K562 (cell line): ENCODE measurements around the gene KMT5C. TPM values are rescaled to one million over a fixed set of nuclear protein-coding genes. Genes with fewer than 3 reads are reported as not detected.

ENCODE experiments used
- CEBPB ChIP-seq: fragments of 450-650 bp; IDR thresholded peaks from 2 replicates; pipeline ENCODE4 v1.6.1; 2016; ENCODE audit warnings: missing genetic modification characterization, missing compliant biosample characterization
- CLOCK ChIP-seq: fragments of 250-450 bp; sonication (Bioruptor Pico); IDR thresholded peaks from 2 replicates; pipeline ENCODE4 v1.4.0; 2020; ENCODE audit warnings: mild to moderate bottlenecking, moderate library complexity, borderline replicate concordance
- E2F8 ChIP-seq: fragments of 450-650 bp; IDR thresholded peaks from 2 replicates; pipeline ENCODE4 v1.7.1; 2018; ENCODE audit warnings: mild to moderate bottlenecking, low read depth; ENCODE audit not compliant: partially characterized antibody
- KAT8 ChIP-seq: fragments of 450-650 bp; IDR thresholded peaks from 2 replicates; pipeline ENCODE4 v1.6.1; 2016; ENCODE audit warnings: low read depth, mild to moderate bottlenecking
- L3MBTL2 ChIP-seq: fragments of 450-650 bp; IDR thresholded peaks from 2 replicates; pipeline ENCODE4 v1.6.1; 2016; ENCODE audit warnings: mild to moderate bottlenecking, moderate library complexity
- MCM5 ChIP-seq: fragments of 450-650 bp; IDR thresholded peaks from 2 replicates; pipeline ENCODE4 v1.6.1; 2016; ENCODE audit warnings: low read depth
- MYBL2 ChIP-seq, 2 experiments: fragments of 450-650 bp in 1 of 2; sonication (generic) in 1 of 2; formaldehyde crosslinking in 1 of 2; IDR thresholded peaks; 2 replicates each; pipeline versions ENCODE4 v1.6.1 to v1.8.1; 2017 to 2022; ENCODE audit warnings: borderline replicate concordance in 1 of 2, inconsistent platforms in 1 of 2, low read depth in 1 of 2, mild to moderate bottlenecking in 1 of 2, missing genetic modification reagents in 1 of 2, moderate library complexity in 1 of 2
- MYC ChIP-seq, 2 experiments: fragments of 250-450 bp in 1 of 2; sonication (Bioruptor Pico) in 1 of 2; IDR thresholded peaks; 2 replicates each; pipeline versions ENCODE4 v1.5.1 to v1.6.1; 2012 to 2021; ENCODE audit warnings: low read depth in 2 of 2, borderline replicate concordance in 1 of 2, improper control_type of control experiment in 1 of 2, low read length in 1 of 2, mild to moderate bottlenecking in 1 of 2, moderate library complexity in 1 of 2
- NR2C2 ChIP-seq, 2 experiments: fragments of 200-800 bp in 1 of 2; sonication (Bioruptor generic) in 1 of 2; sonication (generic) in 1 of 2; formaldehyde crosslinking in 1 of 2; IDR thresholded peaks; 2 replicates each; pipeline versions ENCODE4 v1.6.1 to v1.8.0; 2016 to 2022; ENCODE audit warnings: mild to moderate bottlenecking in 1 of 2, missing compliant biosample characterization in 1 of 2, missing genetic modification characterization in 1 of 2, missing genetic modification reagents in 1 of 2
- PML ChIP-seq: IDR thresholded peaks from 2 replicates; pipeline ENCODE4 v1.6.1; 2012; ENCODE audit warnings: low read length, inconsistent platforms
- PRDM10 ChIP-seq: fragments of 450-650 bp; IDR thresholded peaks from 2 replicates; pipeline ENCODE4 v1.6.1; 2018; ENCODE audit not compliant: partially characterized antibody
- RHOXF2B ChIP-seq: fragments of 250-450 bp; sonication (Bioruptor Pico); conservative IDR thresholded peaks from 2 replicates; pipeline ENCODE4 v1.5.1; 2021
- STAG1 ChIP-seq: sonication (generic); formaldehyde crosslinking; IDR thresholded peaks from 2 replicates; pipeline ENCODE4 v1.5.0; 2020; ENCODE audit warnings: missing genetic modification reagents, borderline replicate concordance
- STAT5B ChIP-seq: fragments of 250-450 bp; sonication (Bioruptor Pico); IDR thresholded peaks from 2 replicates; pipeline ENCODE4 v1.8.0; 2021; ENCODE audit warnings: mild to moderate bottlenecking, inconsistent platforms
- TCFL5 ChIP-seq: fragments of 250-450 bp; sonication (Bioruptor Pico); conservative IDR thresholded peaks from 2 replicates; pipeline ENCODE4 v1.6.1; 2021; ENCODE audit warnings: mild to moderate bottlenecking, moderate library complexity, matching md5 sums
- WHSC1 ChIP-seq: IDR thresholded peaks from one replicate; pipeline ENCODE4 v1.6.1; 2012; ENCODE audit warnings: low read length, control low read depth, inconsistent platforms
- ZNF696 ChIP-seq: fragments of 250-450 bp; sonication (Bioruptor Pico); conservative IDR thresholded peaks from 2 replicates; pipeline ENCODE4 v1.4.0; 2020; ENCODE audit warnings: mild to moderate bottlenecking, moderate library complexity
- polyA plus RNA-seq, 8 experiments: library from polyadenylated mRNA; depleted of rRNA in 4 of 8; stranded (reverse) in 5 of 8; unstranded in 3 of 8; fragments of >200 nt; fragmentation: Nextera tagmentation in 2 of 8; fragmentation: Illumina TruSeq in 1 of 8; extraction: Ambion mirVana in 2 of 8; extraction: Trizol in 1 of 8; gene quantifications; 2 replicates each; pipeline versions ENCODE4 v1.2.1 to v1.2.3, GENCODE V29; 2011 to 2014; ENCODE audit warnings: inconsistent platforms in 1 of 8, missing spikeins in 1 of 8
- total RNA-seq, 7 experiments: library from RNA; depleted of rRNA in 6 of 7; stranded (reverse); fragments of >200 nt in 6 of 7; fragmentation: Illumina TruSeq in 2 of 7; extraction: Trizol in 2 of 7; gene quantifications; 2 replicates each; pipeline versions ENCODE4 v1.2.1 to v1.2.3, GENCODE V29; 2011 to 2021; ENCODE audit warnings: low replicate concordance in 1 of 7

KMT5C gene
- total and polyA plus RNA-seq, 9 of the 15 experiments (the other 6 are each of a cell fraction or from before 2014, with no cell fraction given), result 0.15 to 53.5 (median 16.6) TPM

- TF ChIP-seq E2F8 (no peak), MYC (IDR thresholded peaks at IDR 0.05; ENCODE audit: low read depth, low read length) (no peak), MYC (CRISPR knock-in tag; IDR thresholded peaks at IDR 0.05; ENCODE audit: borderline replicate concordance, low read depth) (no peak), RHOXF2B (no peak), PRDM10 (no peak), L3MBTL2 (no peak), MCM5 (no peak), NR2C2 (CRISPR knock-in tag; IDR thresholded peaks at IDR 0.05) (no peak), NR2C2 (tag; IDR thresholded peaks at IDR 0.05) (no peak), PML (no peak), ZNF696 (CRISPR knock-in tag) (no peak), STAG1 (no peak), CLOCK (CRISPR knock-in tag) (no peak), KAT8 (no peak), STAT5B (CRISPR knock-in tag) (no peak), MYBL2 (IDR thresholded peaks at IDR 0.05; ENCODE audit: low read depth) (no peak), MYBL2 (CRISPR knock-in tag; IDR thresholded peaks at IDR 0.05; ENCODE audit: borderline replicate concordance) (no peak), TCFL5 (no peak), CEBPB (tag) (no peak), WHSC1 (no peak)
Measured at GRCh38 chr19:55390461-55390880, 50.8 kb downstream of the KMT5C start (continued).
